GM21381 (cell line): Measurements from ENCODE around the gene TESMIN.

Experiments
- ATAC-seq: cut with Tn5 transposase; IDR thresholded peaks from one replicate; pipeline ENCODE4 v1.9.1; 2021; ENCODE audit warnings: mild to moderate bottlenecking, moderate library complexity; ENCODE audit not compliant: unreplicated experiment

Gene TESMIN

DNA sequence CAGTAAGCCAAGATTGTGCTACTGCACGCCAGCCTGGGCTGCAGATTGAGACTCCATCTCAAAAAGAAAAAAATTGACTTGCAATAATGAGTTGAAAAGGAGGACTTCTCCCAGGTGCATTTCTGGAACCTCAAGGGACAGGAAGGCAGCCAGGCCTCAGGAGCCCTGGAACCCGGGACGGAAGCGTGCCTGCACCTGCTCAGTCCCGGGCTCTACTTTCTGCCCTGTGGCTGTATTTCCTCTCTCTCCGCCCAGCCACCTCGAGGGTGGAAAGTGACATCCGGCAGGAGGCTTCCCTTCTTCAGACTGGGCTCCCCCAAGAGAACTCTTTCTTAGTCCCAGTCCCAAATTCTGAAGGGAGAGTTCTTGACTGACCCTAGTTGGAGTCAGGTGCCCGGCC is 87.2 kb downstream of the TESMIN start:
- ATAC-seq: no peak

DNA sequence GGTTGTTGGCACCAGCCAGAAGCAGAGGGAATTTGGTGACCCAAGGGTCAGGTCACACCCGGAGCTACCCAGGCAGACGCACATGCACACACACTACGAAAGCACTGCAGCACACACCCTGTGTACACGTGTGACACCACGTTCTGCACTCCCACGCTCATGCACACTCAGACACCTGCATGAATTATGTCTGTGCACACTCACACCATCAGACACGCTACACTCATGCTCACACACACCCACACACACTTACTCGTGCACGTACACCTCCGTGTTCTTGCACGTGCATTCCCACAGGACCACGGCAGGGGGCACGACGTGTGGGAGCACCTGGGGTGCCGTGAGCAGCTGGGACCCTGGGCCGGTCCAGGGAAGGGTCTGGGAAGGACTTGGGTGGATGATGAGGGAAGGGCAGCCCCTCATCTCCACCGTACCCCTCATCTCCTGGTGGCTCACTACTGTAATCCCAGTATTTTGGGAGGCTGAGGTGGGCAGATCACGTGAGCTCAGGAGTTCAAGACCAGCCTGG is 87.8 kb downstream of the TESMIN start:
- ATAC-seq: no peak

DNA sequence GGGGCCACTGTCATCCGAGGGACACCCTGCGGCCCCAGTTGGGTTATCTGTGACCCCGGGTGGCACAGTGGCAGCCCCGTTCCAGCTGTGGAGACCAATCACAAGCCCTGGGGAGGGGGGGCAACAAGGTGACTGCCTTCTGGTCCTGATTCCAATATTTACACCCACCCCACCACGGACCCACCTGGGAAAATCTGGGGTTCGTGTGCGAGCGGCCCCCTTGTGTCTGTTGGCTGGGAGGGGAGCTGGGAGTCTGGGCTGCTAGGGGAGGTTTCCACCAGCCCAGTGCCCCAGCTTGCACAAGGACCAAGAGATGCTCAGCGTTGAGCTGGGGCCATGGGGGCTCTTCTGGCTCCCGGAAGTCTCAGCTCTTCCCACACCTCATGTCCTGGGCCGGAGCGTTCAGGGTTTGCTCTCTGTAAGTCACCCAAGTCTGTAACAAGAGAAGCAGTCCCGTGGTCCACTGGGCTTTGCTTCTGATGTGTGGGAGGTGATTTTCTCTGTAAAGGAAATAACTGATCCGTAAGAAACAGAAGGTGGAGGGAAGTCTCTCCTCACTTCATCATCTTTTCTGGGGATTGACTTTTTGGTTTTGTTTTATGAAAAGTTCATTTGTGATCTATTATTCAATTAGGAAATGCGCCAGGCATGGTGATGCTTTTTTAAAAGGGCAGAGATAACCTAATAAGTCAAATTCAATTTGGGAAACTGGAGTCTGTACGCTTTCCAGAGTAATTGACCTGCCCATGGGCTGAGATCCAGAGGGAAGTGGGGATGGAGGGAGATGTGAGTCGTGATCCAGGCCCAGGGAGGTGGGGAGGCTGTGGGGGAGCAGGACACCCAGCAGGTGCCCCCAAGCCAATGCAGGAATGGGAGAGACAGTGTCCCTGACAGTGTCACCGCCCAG is 89.4 kb downstream of the TESMIN start:
- no peak for ATAC-seq

DNA sequence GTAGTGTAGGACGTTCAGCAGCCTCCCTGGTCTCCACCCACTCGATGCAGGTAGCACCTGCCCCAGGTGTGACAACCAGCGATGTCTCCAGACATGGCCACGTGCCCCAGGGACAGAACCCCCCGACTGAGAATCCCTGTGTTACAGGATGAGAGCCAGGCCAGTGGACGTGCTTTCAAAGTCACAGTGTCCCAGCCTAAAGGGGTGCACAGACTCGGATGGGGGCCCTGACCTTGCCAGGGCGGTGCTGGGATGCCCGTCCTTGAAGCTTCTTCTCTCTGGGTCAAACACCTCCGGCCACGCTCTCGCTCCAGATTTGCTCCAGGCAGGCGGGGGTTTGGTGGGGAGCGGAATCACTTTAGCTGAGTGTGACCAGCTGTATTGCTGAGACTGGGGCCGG is 90.3 kb downstream of the TESMIN start:
- ATAC-seq: no peak

DNA sequence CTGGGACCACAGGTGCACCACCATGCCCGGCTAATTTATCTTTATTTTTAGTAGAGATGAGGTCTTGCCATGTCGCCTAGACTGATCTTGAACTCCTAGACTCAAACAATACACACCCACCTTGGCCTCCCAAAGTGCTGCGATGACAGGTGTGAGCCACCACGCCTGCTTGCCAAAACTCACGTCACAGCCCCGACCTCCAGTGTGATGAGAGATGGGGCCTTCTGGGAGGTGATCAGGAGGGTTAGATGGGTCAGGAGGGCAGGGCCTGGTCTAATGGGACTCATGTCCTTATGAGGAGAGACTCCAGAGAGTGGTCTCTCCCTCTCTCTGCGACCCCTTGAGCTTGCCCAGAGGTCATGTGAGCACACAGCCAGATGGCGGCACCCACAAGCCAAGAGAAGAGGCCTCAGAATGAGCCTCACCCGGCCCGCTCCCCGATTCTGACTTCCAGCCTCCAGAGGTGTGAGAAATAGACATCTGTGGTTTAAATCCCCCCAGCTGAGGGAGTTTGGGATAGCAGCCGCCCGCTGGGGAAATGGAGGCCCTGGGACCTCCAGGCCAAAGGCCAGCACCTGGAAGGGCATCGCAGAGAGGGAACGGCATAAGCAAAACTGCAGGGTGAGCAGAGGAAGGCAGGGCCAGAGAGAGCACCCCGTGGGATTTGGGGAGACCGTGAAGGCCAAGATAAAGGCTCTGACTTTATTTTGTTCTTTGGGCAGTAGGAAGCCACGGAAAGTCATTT is 91.1 kb downstream of the TESMIN start:
- ATAC-seq: no peak

DNA sequence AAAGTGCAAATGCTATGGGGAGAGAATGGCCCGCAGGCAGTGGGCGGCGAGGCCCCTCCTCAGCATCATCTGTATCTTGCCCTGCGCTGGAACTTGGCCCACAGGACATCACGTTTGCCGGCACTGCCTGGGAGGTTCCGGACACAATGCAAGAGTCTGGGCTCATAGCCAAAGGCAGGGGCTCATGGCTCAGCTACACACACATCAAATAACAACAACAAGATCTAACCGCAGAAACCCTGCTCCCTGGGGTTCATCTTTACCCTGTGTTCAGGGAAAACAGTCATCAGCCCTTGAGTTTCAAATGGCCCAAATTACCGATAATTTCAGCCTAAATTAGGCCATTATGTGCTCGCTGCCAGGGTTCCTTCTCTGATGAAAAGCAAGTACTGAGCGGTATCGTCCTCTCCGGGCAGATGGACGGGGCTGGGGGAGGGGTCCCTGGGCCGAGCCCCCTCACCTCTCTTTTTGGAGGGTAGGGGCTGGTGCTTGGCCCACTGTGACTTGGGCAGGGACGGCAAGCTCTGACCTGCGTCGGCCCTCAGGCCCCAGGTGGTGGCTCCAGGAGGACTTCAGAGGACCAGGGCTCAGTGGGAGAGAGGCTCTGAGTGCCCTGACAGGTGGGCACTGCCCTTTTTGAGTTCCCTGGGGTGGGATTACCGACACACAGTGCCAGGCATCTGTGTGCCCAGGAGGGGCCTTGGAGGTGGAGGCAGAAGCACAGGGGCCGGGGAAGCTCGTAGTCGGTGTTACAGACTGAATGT is 92.0 kb downstream of the TESMIN start:
- no peak for ATAC-seq

DNA sequence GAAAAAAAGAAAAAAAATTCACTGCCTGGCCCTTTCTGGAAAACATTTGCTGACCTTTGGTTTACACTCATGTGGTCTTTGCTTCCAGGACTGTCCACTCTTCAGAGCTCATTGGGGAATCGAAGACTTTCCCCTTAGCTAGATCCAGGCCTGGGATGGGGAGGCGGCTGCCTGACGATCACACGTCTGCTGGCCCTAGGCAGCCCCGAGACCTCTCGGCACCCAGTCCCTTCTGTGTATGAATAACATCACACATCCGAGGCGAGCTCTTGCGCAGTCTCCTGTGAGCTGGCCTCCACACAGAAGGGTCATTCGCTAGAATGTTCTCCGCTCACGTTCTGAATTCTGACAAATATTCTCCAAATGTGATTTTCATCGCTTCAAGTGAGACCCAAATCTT is 92.7 kb downstream of the TESMIN start:
- ATAC-seq: no peak

DNA sequence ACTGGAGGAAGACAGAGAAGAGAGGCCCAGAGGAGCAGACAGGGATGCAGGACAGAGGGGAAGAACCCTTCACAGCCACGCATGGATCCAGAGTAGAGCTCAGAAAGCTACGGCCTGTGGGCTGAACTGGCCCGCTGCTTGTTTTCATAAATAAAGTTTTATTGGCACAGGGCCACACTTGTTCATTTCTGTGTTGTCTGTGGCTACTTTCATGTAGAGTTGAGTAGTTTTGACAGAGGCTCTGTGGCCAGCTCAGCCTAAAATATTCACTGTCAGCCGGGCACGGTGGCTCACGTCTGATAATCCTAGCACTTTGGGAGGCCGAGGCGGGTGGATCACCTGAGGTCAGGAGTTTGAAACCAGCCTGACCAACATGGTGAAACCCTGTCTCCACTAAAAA is 93.2 kb downstream of the TESMIN start:
- ATAC-seq: no peak
